GM12874 (cell line): ENCODE data around the gene LSG1.

ENCODE experiments used
- CTCF ChIP-seq: IDR thresholded peaks from 2 replicates; pipeline ENCODE4 v1.5.1; 2011; ENCODE audit warnings: low read depth, mild to moderate bottlenecking, control low read depth, low read length, moderate library complexity; ENCODE audit not compliant: insufficient read depth

LSG1 gene

GRCh38 chr3:194667363-194667762 is 4.6 kb downstream of the LSG1 start:
- no peak for TF ChIP-seq CTCF

GRCh38 chr3:194664857-194665256 is 7.1 kb downstream of the LSG1 start:
- no peak for TF ChIP-seq CTCF

GRCh38 chr3:194661946-194662345 is 10.0 kb downstream of the LSG1 start:
- TF ChIP-seq CTCF, result no peak

GRCh38 chr3:194661374-194661773 is 10.6 kb downstream of the LSG1 start:
- no peak for TF ChIP-seq CTCF

GRCh38 chr3:194659778-194660177 is 12.2 kb downstream of the LSG1 start:
- TF ChIP-seq CTCF, result no peak

- TF ChIP-seq CTCF, result no peak
These were observed 13.3 kb downstream of the LSG1 start for GRCh38 chr3:194658477-194659242.

- no peak for TF ChIP-seq CTCF
These were observed 14.6 kb downstream of the LSG1 start for GRCh38 chr3:194657439-194657838.
